Measurements from ENCODE around the gene ABLIM3. TPM values are rescaled to one million over a fixed set of nuclear protein-coding genes. Genes with fewer than 3 reads are reported as not detected.
A peak's percentile ranks its signal among the peaks of the same experiment; 100 is the strongest.

The ABLIM3 gene
- total RNA-seq, 1 experiment from 2014 or later, result 12.9 TPM

- no peak overlapping the region for H3K27ac ChIP-seq (ENCODE audit: low read length)
- CTCF ChIA-PET, result no interaction called here
Observed at GRCh38 chr5:149144637-149145036, 3.3 kb downstream of the ABLIM3 start.

GRCh38 chr5:149145138-149145537 is 3.8 kb downstream of the ABLIM3 start:
- no TSS peak for BruUV-seq (replicated peaks)
- ATAC-seq (no peak), DNase-seq (ENCODE audit: low read depth, low spot score) (no peak)
- Histone ChIP-seq H3K9me3 (ENCODE audit: control insufficient read depth, insufficient read depth, low read depth, low read length) (no peaks in the 10 kb centered on the region), H3K27me3 (ENCODE audit: control insufficient read depth, insufficient read depth, low read length) (no peaks in the 10 kb centered on the region), H3K36me3 (ENCODE audit: control insufficient read depth, insufficient read depth, low read length) (no peaks in the 10 kb centered on the region), H3K27ac (ENCODE audit: low read length) (no peak overlapping the region), H3K4me1 (ENCODE audit: control insufficient read depth, insufficient read depth, low read length) (0 out of 2 replicates have a peak, but pooled peaks cover 4% of the 10 kb centered on the region), H3K4me3 (ENCODE audit: low read depth in 2 of 2, low read length in 2 of 2) (no peak overlapping the region)
- CTCF ChIA-PET, result no interaction called here
- in situ Hi-C loops (cut with HindIII; ENCODE audit: low pct_unique_long_range_greater_than_20kb, low sequenced_read_pairs), result loop anchor here (25.0 kb wide), 1 partner anchor 117 kb away; the partner anchor contains the start of gene AFAP1L1
- intact Hi-C loops (cut with micrococcal nuclease; ENCODE audit: unreplicated experiment), result loop anchor here (10.0 kb wide), 1 partner anchor 420 kb away; no protein-coding TSS in a partner anchor
- POLR2A ChIA-PET, result no interaction called here
- TF ChIP-seq TCF7L2 (IDR thresholded peaks at IDR 0.05; ENCODE audit: low read depth, low read length) (no peak), SIN3A (IDR thresholded peaks at IDR 0.05; ENCODE audit: borderline replicate concordance, insufficient read depth, low read depth, low read length) (no peak), REST (IDR thresholded peaks at IDR 0.05; ENCODE audit: insufficient read depth in 1 of 2, low read depth in 2 of 2, low read length in 1 of 2) (no peak), CTCF (IDR thresholded peaks at IDR 0.05) (no peak), POLR2AphosphoS5 (IDR thresholded peaks at IDR 0.05; ENCODE audit: low read depth, low read length) (no peak)

More at GRCh38 chr5:149144637-149145036, 3.3 kb downstream of the ABLIM3 start:
- TF ChIP-seq REST (IDR thresholded peaks at IDR 0.05; ENCODE audit: insufficient read depth in 1 of 2, low read depth in 2 of 2, low read length in 1 of 2) (no peak), TCF7L2 (IDR thresholded peaks at IDR 0.05; ENCODE audit: low read depth, low read length) (no peak), POLR2AphosphoS5 (IDR thresholded peaks at IDR 0.05; ENCODE audit: low read depth, low read length) (no peak)
- TSS peak; percentile 56 for BruUV-seq (replicated peaks)
- H3K36me3 ChIP-seq (ENCODE audit: control insufficient read depth, insufficient read depth, low read length), result no peaks in the 10 kb centered on the region
- intact Hi-C loops (cut with micrococcal nuclease; ENCODE audit: unreplicated experiment), result loop anchor here (10.0 kb wide), 1 partner anchor 420 kb away; no protein-coding TSS in a partner anchor
- H3K9me3 ChIP-seq (ENCODE audit: control insufficient read depth, insufficient read depth, low read depth, low read length), result no peaks in the 10 kb centered on the region
- in situ Hi-C loops (cut with HindIII; ENCODE audit: low pct_unique_long_range_greater_than_20kb, low sequenced_read_pairs), result loop anchor here (25.0 kb wide), 1 partner anchor 118 kb away; the partner anchor contains the start of gene AFAP1L1
- POLR2A ChIA-PET, result no interaction called here
- no peaks in the 10 kb centered on the region for H3K27me3 ChIP-seq (ENCODE audit: control insufficient read depth, insufficient read depth, low read length)
- no peak overlapping the region; a peak in 1 of 4 replicates for H3K4me3 ChIP-seq (ENCODE audit: low read depth in 2 of 2, low read length in 2 of 2)
- ATAC-seq, result no peak
- no peak for DNase-seq (ENCODE audit: low read depth, low spot score)
- 0 out of 2 replicates have a peak, but pooled peaks cover 4% of the 10 kb centered on the region for H3K4me1 ChIP-seq (ENCODE audit: control insufficient read depth, insufficient read depth, low read length)

All from Panc1 (cell line).